Right cardiac atrium (tissue), 5 donors: ENCODE measurements around the gene CHIT1. TPM values are rescaled to one million over a fixed set of nuclear protein-coding genes. Genes with fewer than 3 reads are reported as not detected.

Source experiments
- ATAC-seq, 2 donors: fragments of 200-7000 bp; cut with Tn5 transposase; one replicate each; pipeline versions ENCODE4 v1.8.0 to v1.9.1; 2020; ENCODE audit warnings: moderate library complexity in 2 of 2, mild to moderate bottlenecking in 1 of 2
- DNase-seq, 3 donors: peaks; one replicate each; pipeline ENCODE4 v3.0.0-alpha.2; 2020
- H3K27ac ChIP-seq: one replicate; pipeline ENCODE4 v1.5.1; 2013; ENCODE audit warnings: mild to moderate bottlenecking, low read length, control low read depth, moderate library complexity
- H3K27me3 ChIP-seq: one replicate; pipeline ENCODE4 v1.6.1; 2013; ENCODE audit not compliant: control insufficient read depth, insufficient read depth
- H3K4me1 ChIP-seq: one replicate; pipeline ENCODE4 v1.6.1; 2013; ENCODE audit warnings: low read length; ENCODE audit not compliant: control insufficient read depth, insufficient read depth
- H3K4me3 ChIP-seq: one replicate; pipeline ENCODE4 v1.5.1; 2013; ENCODE audit warnings: low read length, control low read depth
- H3K9me3 ChIP-seq: one replicate; pipeline ENCODE4 v1.6.1; 2013; ENCODE audit warnings: low read length; ENCODE audit not compliant: control insufficient read depth
- WGBS: extraction: QIAGEN DNeasy Blood & Tissue Kit; methylation state at CpG from one replicate; pipeline ENCODE4 v1.1.7; 2013; 5-methylcytosine and 5-hydroxymethylcytosine counted together
- intact Hi-C, 4 donors: fragments of 100-400 bp; cut with DNase I; formaldehyde crosslinking; loops; one replicate each; pipeline versions ENCODE4 v1.11.0 to v1.14.0; 2022 to 2023
- polyA plus RNA-seq: library from polyadenylated mRNA; stranded (reverse); fragments of 200-250 nt; gene quantifications from one replicate; pipeline ENCODE4 v1.2.3, GENCODE V29; 2013
- total RNA-seq, 4 donors: library from RNA; stranded (reverse); fragmentation: NEBNext Ultra II Directional; extraction: Animal tissue kit (Norgen Biotek cat#: 25700); gene quantifications; one replicate each; pipeline ENCODE4 v1.2.1, GENCODE V29; 2021
- donor health status: healthy with polysubstance abuse.
- donor health status: DM: no; HTN: yes; CAD: no.
- donor health status: DM: no; HTN: no; CAD: no.
- donor health status: DM: no; HTN: yes; CAD: no; lungs with severe emphysema.
- donor health status: DM: yes; HTN: yes; CAD: no.

The CHIT1 gene
- total and polyA plus RNA-seq, 5 donors = 0.09 to 0.64 (median 0.29) TPM; not detected in 1

- no peak overlapping the region for H3K27ac ChIP-seq
- no peak for ATAC-seq
- DNase-seq = no peak
- 85% methylated on average over 12 of the region's 12 CpGs for WGBS
- no peaks in the 10 kb centered on the region for H3K27me3 ChIP-seq
- intact Hi-C loops = loop anchor here in 2 of 4 donors (5.0 kb wide), 3 partner anchors 52 to 137 kb away; no protein-coding TSS in a partner anchor
- no peaks in the 10 kb centered on the region for H3K9me3 ChIP-seq
- peaks cover 6% of the 10 kb centered on the region for H3K4me1 ChIP-seq
- no peak overlapping the region for H3K4me3 ChIP-seq
These were observed 55.0 kb downstream of the CHIT1 start for GRCh38 chr1:203174324-203174985.

- no peak for DNase-seq
- intact Hi-C loops = loop anchor here in 2 of 4 donors (5.0 kb wide), 3 partner anchors 51 to 136 kb away; no protein-coding TSS in a partner anchor
- H3K4me1 ChIP-seq = peaks cover 6% of the 10 kb centered on the region
- no peak for ATAC-seq
- no peak overlapping the region for H3K27ac ChIP-seq
- 87% methylated on average over 5 of the region's 5 CpGs for WGBS
- H3K9me3 ChIP-seq = no peaks in the 10 kb centered on the region
- no peaks in the 10 kb centered on the region for H3K27me3 ChIP-seq
- no peak overlapping the region for H3K4me3 ChIP-seq
These were observed 55.9 kb downstream of the CHIT1 start for GRCh38 chr1:203173566-203173965.

- no peak for ATAC-seq
- intact Hi-C loops = loop anchor here in 2 of 4 donors (5.0 kb wide), 3 partner anchors 51 to 136 kb away; no protein-coding TSS in a partner anchor
These were observed 56.4 kb downstream of the CHIT1 start for GRCh38 chr1:203173011-203173555.

DNA sequence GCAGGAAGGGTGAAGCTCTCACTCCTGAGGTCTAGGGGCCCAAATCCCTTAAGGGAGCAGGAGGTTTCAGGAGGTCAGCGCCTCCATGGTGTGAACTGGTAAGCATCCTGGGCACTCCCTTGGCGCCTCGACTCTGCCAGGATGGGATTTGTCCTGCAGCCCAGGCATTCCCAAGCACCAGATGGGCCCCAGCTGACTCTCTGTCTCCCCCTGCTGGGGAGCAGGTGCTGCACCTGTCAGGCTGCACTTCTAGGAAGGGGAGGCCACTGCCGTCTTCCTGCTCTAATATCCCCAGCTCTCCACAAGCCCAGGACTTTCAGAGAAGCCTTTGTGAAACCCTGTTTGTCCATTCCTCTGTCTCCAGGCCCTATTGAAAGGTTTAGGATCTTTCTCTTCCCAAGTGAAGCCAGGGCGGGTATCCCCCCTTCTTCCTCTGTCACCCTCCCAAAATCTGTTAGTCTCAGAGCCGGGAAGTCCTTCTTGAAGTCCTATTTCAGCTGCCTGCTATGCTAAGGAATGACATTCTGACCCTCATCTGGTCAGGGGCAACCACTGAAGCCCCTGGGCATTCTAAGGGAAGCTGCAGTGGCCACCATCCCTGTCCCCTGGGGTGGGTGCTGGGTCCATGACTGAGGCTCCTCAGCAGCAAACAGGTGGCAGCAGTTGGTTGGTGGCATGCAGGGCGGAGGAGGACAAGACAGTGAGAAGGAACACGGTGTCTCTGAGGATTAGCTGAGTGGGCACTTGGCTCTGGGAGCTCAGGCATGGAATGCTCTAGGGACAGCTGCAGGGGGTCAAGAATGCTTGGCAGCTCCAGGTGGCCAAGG lies 57.1 kb downstream of the CHIT1 start:
- 49% methylated on average over 8 of the region's 8 CpGs for WGBS
- H3K27ac ChIP-seq = no peak overlapping the region
- no peak overlapping the region for H3K4me3 ChIP-seq
- intact Hi-C loops = loop anchor here in 2 of 4 donors (5.0 kb wide), 3 partner anchors 50 to 135 kb away; no protein-coding TSS in a partner anchor
- peak; percentile 44 to 84 (median 72) for DNase-seq
- ATAC-seq = peak; percentile 36 to 57
- H3K4me1 ChIP-seq = peaks cover 6% of the 10 kb centered on the region
- H3K27me3 ChIP-seq = no peaks in the 10 kb centered on the region
- no peaks in the 10 kb centered on the region for H3K9me3 ChIP-seq

More at GRCh38 chr1:203173011-203173555, 56.4 kb downstream of the CHIT1 start:
- 75% methylated on average over 2 of the region's 2 CpGs for WGBS
- no peak for DNase-seq
- no peak overlapping the region for H3K4me3 ChIP-seq
- H3K27ac ChIP-seq = no peak overlapping the region
- peaks cover 6% of the 10 kb centered on the region for H3K4me1 ChIP-seq
- H3K27me3 ChIP-seq = no peaks in the 10 kb centered on the region
- H3K9me3 ChIP-seq = no peaks in the 10 kb centered on the region

DNA sequence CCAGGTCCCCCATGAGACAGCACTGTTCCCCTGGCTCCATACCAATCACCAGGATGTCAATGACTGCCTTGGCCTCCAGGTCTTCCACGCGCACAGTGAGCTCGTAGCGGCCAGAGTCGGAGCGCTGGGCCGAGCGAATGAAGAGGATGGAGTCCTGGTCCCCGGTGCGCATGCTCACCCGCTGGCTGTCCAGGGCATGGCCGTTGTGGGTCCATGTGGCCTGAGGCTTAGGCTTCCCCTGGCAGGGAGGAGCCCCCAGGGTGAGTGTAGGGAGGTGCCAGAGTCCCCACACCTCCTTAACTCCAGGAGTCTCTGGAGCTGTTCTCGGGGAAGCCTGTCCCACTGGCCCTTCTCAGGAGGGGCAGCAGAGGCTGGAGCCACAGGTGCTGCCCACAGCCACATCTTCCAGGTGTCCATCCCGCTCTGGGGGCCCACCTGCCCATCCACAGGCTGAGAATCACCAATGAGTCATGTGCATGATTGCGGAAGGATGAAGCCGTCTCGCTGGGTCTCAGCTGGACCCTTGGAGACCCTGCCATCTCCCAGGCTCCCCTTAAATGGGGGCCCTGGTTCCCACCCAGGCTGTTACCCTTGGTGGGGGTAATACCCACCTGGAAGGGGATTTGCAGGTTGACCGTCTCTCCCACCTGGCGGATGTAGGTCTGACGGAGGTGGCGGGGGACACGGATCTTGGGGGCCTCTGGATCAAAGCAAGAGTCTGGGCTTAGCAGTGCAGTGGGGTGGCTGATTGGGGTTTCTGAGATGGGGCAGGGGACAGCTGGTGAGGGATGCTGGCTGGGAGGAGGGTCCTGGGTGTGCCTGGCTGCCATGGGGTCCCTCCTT lies 57.9 kb downstream of the CHIT1 start:
- WGBS = 93% methylated on average over 22 of the region's 22 CpGs
- intact Hi-C loops = loop anchor here in 2 of 4 donors (5.0 kb wide), 3 partner anchors 49 to 134 kb away; no protein-coding TSS in a partner anchor
- DNase-seq = no peak

GRCh38 chr1:203170625-203171330 lies 58.7 kb downstream of the CHIT1 start:
- H3K27me3 ChIP-seq = no peaks in the 10 kb centered on the region
- no peaks in the 10 kb centered on the region for H3K9me3 ChIP-seq
- WGBS = 83% methylated on average over 8 of the region's 8 CpGs
- H3K4me1 ChIP-seq = no peaks in the 10 kb centered on the region
- intact Hi-C loops = loop anchor here in 2 of 4 donors (5.0 kb wide), 3 partner anchors 48 to 133 kb away; no protein-coding TSS in a partner anchor
- no peak for ATAC-seq
- DNase-seq = no peak
- no peak overlapping the region for H3K4me3 ChIP-seq
- H3K27ac ChIP-seq = no peak overlapping the region

More for the DNA sequence above, 57.9 kb downstream of the CHIT1 start:
- Histone ChIP-seq H3K27ac (no peak overlapping the region), H3K4me3 (no peak overlapping the region), H3K27me3 (no peaks in the 10 kb centered on the region), H3K9me3 (no peaks in the 10 kb centered on the region), H3K4me1 (peaks cover 6% of the 10 kb centered on the region)
- no peak for ATAC-seq

- 85% methylated on average over 21 of the region's 21 CpGs for WGBS
- Histone ChIP-seq H3K4me3 (no peak overlapping the region), H3K27ac (no peak overlapping the region), H3K4me1 (no peaks in the 10 kb centered on the region), H3K9me3 (no peaks in the 10 kb centered on the region), H3K27me3 (no peaks in the 10 kb centered on the region)
- intact Hi-C loops = loop anchor here in 2 of 4 donors (5.0 kb wide), 3 partner anchors 48 to 133 kb away; no protein-coding TSS in a partner anchor
- ATAC-seq (no peak), DNase-seq (no peak)
These were observed 59.5 kb downstream of the CHIT1 start for GRCh38 chr1:203169770-203170520.

- intact Hi-C loops = no loop called here
- Histone ChIP-seq H3K27ac (no peak overlapping the region), H3K27me3 (no peaks in the 10 kb centered on the region), H3K4me1 (no peaks in the 10 kb centered on the region), H3K4me3 (no peak overlapping the region), H3K9me3 (no peaks in the 10 kb centered on the region)
- 87% methylated on average over 9 of the region's 9 CpGs for WGBS
- ATAC-seq (no peak), DNase-seq (no peak)
These were observed 60.5 kb downstream of the CHIT1 start for GRCh38 chr1:203168991-203169390.

DNA sequence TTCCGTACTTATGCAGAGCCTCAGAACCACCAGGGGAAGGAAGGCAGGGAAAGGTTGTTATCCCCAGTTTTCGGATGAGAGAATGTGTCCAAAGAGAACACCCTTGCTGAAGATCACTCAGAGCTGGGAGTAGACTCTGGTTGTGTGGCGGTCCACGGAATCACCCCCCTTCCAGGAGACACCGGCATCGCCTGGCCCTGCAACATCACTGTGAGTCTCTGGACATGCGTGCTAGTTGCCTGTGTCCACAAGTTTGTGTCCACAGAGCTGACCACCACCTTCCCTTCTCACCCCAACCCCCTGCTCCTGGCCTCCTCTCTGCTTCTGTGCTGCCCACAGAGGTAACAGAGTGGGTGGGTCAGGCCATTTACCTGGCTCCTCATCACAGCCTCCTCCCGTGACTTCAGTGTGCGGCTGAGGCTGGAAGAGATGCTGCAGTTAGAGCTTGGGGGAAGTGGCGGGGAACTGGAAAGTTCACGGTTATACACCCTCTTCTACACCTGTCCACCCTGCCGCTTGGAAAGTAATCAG lies 61.2 kb downstream of the CHIT1 start:
- Histone ChIP-seq H3K27me3 (no peaks in the 10 kb centered on the region), H3K9me3 (no peaks in the 10 kb centered on the region), H3K27ac (no peak overlapping the region), H3K4me3 (no peak overlapping the region), H3K4me1 (no peaks in the 10 kb centered on the region)
- 96% methylated on average over 12 of the region's 12 CpGs for WGBS
- DNase-seq (no peak), ATAC-seq (no peak)
- intact Hi-C loops = no loop called here
